HL-60 (cell line): Measurements from ENCODE around the gene KLC3.

ENCODE experiments used
- POLR2AphosphoS5 ChIP-seq: IDR thresholded peaks from 2 replicates; pipeline ENCODE4 v1.6.1; 2012; ENCODE audit warnings: low read depth
- TF ChIP-seq, protein P1 (sequence below): IDR thresholded peaks from one replicate; pipeline ENCODE4 v1.5.1; 2011; ENCODE audit warnings: low read length, control low read depth, inconsistent platforms; ENCODE audit not compliant: insufficient read depth
- TF ChIP-seq, protein P2 (sequence below): IDR thresholded peaks from 2 replicates; pipeline ENCODE4 v1.6.1; 2012; ENCODE audit warnings: low read depth; ENCODE audit not compliant: insufficient replicate concordance

DNA sequence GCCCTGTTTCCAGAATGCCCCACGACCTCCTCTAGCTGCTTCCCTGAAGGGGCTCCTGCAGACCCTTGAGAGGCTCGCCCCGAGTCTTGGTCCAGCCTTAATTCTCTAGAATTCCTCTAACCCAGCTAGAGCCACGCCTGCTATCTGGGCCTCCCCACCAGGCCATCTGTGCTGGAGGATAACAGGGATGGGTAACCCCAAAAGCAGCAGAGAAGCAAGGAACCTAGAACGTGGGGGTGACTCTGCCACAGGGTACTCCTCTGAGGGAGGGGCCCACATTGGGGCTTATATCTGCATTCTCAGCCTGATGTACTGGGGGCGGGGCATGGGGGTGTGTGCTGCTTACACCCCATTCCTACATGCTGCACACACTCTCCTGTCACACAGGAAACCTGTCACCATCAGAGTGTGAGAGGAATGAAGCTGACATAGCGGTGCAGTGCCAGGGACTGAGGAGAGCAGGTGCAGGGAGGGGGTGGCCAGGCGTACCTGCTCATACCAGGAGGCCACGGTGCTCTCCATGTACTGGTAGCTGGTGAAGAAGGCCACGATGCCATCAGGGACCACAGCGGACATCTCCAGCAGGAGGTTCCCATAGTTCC lies 13.8 kb downstream of the KLC3 start:
- TF ChIP-seq, protein P1, sequence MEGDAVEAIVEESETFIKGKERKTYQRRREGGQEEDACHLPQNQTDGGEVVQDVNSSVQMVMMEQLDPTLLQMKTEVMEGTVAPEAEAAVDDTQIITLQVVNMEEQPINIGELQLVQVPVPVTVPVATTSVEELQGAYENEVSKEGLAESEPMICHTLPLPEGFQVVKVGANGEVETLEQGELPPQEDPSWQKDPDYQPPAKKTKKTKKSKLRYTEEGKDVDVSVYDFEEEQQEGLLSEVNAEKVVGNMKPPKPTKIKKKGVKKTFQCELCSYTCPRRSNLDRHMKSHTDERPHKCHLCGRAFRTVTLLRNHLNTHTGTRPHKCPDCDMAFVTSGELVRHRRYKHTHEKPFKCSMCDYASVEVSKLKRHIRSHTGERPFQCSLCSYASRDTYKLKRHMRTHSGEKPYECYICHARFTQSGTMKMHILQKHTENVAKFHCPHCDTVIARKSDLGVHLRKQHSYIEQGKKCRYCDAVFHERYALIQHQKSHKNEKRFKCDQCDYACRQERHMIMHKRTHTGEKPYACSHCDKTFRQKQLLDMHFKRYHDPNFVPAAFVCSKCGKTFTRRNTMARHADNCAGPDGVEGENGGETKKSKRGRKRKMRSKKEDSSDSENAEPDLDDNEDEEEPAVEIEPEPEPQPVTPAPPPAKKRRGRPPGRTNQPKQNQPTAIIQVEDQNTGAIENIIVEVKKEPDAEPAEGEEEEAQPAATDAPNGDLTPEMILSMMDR, result no peak
- TF ChIP-seq POLR2AphosphoS5, result no peak
- TF ChIP-seq, protein P2, sequence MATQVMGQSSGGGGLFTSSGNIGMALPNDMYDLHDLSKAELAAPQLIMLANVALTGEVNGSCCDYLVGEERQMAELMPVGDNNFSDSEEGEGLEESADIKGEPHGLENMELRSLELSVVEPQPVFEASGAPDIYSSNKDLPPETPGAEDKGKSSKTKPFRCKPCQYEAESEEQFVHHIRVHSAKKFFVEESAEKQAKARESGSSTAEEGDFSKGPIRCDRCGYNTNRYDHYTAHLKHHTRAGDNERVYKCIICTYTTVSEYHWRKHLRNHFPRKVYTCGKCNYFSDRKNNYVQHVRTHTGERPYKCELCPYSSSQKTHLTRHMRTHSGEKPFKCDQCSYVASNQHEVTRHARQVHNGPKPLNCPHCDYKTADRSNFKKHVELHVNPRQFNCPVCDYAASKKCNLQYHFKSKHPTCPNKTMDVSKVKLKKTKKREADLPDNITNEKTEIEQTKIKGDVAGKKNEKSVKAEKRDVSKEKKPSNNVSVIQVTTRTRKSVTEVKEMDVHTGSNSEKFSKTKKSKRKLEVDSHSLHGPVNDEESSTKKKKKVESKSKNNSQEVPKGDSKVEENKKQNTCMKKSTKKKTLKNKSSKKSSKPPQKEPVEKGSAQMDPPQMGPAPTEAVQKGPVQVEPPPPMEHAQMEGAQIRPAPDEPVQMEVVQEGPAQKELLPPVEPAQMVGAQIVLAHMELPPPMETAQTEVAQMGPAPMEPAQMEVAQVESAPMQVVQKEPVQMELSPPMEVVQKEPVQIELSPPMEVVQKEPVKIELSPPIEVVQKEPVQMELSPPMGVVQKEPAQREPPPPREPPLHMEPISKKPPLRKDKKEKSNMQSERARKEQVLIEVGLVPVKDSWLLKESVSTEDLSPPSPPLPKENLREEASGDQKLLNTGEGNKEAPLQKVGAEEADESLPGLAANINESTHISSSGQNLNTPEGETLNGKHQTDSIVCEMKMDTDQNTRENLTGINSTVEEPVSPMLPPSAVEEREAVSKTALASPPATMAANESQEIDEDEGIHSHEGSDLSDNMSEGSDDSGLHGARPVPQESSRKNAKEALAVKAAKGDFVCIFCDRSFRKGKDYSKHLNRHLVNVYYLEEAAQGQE, result no peak
